ENCODE results near the gene KCP.

KCP gene

DNA sequence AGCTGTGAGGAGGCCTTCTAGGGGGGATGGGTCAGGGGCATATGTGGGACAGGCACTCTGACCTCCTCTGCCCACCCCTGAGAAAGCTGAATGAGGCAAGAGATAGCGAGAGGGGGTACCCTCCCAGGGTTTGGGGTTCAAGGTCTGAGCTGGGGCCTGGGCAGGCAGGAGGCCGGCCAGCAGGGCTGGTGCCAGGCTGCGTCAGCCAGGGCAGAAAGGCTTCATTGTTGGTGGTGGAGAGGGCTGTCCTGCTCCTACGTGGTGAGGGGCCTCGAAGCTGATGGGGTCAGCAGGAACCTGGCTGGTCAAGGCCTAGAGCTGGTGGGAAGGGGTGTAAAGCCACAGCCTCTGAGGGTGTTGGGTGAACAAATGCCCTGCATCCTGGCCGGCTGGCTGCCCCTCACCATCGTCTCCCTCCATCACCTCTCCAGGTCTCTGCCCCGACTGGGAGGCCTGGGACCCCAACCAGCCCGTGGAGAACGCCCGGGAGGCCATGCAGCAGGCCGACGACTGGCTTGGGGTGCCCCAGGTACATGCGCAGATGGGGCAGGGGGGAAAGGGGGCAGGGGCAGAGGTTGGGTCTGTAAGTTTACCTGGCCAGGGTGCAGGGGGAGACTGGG, 73.7 kb downstream of the KCP start:
- DNase-seq = no peak

DNA sequence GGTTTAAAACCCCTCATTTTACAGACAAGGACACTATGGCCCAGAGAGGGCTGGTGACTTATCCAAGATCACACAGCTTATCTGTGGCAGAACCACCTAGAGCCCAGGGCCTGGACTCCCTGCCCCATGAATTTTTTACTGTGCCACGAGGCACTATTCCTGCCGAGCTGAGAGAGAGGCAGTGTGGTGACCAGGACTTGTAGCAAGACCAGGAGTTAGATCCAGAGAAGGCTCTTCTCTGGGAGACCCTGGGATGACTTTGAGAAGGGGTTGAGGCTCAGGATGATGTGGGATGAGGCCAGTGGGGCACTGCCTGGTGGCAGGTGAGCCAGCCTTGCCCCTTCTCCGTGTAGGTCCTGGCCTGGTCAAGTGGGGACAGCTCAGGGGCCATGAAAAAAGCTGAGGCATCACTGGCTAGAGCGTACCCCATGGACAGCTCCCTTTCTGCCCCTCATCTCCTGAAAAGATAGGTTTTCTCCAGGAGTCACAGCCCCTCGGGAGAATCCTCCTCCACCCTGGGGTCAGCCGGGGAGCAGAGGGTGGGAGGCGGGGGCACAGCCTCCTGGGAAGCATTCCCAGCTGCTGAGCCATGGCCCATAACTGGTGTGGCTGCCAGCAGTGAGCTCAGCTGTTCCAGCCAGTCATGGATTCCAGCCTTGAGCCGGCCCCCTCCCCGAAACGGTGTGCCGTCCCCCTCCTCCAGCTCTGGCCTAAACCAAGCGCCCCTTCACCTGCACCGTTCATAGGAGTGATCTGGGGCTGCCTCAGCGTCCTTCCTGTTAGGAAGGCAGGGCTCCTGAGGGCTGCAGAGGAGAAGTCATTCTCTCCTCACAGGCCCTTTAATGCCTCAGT, 74.5 kb downstream of the KCP start:
- DNase-seq = no peak

DNA sequence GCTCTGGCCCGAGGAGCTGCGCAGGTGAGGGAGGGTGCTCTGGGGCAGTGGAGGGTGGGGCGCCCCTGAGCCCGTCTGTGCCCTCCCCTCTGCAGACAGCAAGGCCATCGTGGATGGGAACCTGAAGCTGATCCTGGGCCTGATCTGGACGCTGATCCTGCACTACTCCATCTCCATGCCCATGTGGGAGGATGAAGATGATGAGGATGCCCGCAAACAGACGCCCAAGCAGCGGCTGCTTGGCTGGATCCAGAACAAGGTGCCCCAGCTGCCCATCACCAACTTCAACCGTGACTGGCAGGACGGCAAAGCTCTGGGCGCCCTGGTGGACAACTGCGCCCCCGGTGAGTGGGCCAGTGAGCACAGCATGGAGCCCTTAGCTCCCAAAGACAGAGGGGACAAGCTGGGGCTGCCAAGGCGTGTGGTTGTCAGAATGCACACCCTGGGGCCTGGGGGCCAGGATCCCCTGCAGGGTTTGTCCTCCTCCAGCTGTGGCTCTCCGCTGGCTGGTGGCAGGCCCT, 75.2 kb downstream of the KCP start:
- DNase-seq = no peak

DNA sequence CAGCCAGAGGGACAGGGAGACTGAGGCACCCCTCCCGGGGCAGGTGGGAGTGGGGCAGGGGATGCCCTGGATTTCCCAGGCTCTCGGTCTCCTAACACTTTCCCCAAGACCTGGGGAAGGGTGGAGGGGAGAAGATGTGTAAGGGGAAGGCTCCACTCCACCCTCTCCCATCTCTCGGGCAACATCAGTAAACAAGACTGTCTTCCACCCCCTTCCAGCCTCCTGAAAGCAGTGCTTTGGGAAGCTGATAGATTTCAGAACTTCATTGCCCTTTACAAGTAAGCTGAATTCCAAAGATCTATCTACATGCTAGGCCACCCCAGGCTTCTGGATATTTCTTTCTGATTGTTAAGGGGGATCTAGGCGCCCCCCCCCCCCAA, 76.6 kb downstream of the KCP start:
- DNase-seq = no peak

DNA sequence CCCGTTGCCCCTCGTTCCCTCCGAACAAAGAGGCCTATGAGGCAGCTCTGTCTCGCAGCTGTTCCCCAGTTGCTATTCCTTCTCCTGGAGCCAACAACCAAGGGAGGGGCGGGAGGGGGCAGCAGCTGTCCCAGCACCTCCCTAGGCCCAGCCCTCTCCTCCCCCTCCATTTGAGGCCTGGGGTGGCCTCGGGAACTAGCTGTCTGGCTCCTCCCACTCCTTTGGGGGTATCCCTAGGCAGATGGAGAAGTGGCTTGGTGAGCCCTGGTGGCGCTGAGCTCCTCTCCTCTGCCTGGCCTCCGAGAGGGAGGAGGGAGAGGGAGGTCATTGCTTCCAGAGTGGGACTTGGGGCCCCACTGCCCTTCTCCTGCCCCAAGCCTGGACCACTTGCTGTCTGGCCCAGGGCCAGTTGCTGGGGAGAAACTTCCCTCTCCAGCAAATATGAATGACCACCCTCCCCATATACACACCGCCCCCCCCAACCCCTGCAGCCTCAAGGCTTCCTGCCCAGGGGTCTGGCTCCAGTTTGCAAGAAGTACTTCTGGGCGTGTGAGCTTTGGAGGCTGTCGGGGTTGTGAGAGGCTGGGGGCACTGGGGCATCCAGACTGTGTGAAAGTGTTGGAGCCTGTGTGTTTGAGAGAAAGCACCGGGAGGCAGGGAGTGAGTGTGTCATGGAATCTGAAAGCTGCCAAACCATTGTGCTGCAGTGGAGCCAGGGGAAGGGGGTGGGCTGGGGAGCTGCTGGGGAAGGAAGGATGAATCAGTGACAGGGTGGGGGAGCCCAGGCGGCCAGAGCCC, 77.2 kb downstream of the KCP start:
- peak; percentile 79 for DNase-seq

DNA sequence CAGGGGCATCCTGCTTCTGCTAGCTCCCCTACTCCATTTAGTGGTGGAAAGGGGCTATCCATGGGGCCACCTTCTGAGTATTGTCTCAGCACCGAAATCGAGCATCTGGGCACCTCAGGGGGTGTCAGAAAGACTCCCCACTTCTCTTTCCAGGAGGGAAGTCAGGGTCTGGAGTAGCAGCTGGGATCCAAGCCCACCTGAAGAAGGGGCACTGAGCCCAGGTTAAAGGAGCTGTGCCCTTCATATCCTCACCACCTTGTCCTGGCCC, 77.7 kb downstream of the KCP start:
- no peak for DNase-seq

DNA sequence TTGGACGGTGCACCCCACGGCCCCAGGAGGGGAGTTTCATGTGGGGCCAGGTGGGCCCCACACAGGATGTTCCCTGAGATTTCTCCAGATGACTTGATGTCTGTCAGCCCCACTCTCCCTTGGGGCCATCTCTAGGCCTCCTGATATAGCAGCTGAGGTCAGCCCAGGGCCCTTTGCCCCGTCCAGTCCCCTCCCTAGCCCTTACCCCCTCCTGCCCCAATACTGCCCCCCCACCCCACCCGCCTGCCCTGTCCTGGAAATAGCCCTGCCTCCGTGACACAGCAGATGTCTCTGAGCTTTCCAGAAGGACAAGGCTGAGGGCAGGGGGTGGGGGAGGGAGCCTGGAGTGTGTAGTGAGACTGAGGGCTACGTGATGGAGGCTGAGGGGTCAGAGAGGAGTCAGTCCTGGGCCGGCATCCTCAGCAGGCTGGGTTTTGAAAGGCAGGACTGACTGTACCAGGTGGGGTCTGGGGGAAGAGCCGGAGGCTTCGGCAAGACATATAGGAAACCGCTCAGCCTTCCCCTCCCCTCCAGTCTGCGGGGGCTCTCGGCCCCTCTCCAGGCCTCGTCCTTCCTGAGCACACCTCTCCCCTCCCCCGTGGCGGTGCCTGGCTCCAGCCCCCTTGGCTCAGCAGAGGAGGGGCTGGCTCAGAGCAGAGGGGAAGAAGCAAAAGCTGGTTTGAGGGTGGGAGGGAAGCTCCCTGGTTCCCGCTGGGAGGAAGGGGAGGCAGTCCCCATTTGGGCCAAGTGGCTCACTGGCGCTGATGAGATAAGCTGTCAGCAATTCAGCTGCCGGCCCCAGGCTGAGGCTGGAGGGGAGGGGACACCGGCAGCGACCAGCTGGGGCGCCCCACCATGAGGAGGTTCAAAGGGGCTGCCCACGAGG, 78.3 kb downstream of the KCP start:
- peak; percentile 58 for DNase-seq

DNA sequence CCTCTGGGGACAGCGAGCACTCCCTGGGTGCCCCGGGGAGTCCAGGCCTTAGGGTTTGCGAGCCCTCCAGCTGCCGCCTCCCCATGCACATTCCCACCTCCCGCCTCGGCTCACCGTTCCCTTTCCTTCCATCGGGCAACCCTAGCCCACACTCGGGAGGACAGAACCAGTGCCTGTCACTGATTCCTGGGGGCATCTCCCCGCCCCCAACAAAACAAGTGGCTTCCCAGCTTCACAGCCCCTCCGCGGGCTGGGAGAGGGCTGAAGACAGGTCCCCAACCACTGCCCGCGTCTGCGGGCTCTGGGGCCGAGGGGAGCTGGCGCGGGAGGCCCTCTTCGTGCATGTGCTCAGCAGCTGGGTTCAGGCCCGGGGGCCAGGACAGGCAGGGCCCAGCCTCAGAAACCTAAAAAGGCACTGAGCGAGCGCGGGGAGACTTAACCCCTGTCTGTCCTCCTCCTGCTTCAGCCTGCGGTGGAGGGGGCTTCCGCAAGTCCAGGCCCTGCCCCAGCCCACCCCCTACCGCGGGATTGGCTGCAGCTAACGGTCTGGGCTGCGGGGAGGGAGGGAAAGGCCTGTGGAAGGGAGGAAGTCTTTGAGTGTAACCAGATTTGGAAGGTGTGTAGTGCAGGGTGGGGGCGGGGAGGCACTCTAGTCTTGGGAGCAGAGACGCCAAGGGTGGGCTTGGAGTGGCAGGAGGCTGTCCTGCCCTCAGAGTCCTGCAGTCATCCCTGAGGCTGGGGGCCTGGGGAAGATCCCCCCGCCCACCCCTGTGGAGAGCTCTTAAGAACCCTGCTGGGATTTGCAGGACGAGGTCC, 79.1 kb downstream of the KCP start:
- DNase-seq = no peak

DNA sequence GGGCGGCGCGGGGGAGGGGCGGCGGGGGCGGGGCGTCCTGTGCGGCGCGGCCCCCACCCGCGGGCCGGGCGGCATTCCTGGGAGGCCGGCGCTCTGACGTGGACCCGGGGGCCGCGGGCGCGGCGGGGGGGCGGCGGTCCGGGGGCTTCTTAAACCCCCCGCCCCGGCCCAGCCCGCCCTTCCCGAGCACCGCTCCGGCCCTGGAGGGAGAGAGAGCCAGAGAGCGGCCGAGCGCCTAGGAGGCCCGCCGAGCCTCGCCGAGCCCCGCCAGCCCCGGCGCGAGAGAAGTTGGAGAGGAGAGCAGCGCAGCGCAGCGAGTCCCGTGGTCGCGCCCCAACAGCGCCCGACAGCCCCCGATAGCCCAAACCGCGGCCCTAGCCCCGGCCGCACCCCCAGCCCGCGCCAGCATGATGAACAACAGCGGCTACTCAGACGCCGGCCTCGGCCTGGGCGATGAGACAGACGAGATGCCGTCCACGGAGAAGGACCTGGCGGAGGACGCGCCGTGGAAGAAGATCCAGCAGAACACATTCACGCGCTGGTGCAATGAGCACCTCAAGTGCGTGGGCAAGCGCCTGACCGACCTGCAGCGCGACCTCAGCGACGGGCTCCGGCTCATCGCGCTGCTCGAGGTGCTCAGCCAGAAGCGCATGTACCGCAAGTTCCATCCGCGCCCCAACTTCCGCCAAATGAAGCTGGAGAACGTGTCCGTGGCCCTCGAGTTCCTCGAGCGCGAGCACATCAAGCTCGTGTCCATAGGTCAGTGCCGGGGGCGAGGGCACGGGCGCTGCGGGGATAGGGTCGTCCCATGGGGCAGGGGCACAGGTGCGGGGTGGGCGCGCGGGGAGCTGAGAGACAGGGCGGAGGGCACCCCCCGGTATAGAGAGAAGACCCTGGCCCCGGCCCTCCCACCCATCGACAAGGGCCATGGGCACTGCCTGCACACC, 80.0 kb downstream of the KCP start, which contains the start of gene FLNC:
TSS of gene FLNC (plus strand) at position 176 of the 947 bp plus-strand sequence. CDS start at position 408, 232 bp downstream.
- DNase-seq = no peak

DNA sequence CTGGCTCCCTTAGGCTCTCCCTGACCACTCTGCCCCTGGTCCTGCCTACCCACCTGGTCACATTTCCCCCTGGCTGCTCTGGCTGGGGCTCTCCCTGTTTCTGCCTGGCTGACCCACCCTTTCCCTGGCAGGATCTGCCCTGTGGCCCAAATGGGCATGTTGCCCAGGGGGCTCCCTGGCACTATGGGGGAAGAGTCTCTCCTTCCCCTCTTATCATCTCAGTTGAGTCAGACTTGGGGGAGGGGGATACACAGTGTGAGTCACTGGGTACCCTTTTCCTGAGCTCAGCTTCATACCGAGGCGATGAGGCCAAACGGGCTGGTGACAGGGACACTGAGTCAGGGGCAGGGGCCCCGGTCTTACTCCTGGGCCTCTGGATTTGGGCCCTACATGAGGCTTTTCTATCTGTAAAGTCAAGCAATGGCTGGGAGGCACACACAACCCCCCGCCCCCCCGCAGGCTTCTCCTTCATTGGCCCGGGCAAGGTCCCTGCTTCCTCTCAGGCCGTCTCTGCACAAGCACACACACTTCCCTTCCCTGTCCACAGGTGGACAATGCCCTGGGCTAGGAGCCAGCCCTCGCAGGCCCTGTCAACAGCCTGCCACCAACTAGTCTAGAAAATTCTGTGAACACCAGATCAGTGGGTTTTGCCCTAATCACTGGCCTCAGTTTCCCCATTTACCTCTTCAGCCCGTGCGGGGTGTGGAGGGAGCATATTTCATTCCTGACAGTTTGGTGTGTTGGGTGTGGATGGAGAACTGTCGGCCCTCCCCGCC, 80.9 kb downstream of the KCP start:
- no peak for DNase-seq

DNA sequence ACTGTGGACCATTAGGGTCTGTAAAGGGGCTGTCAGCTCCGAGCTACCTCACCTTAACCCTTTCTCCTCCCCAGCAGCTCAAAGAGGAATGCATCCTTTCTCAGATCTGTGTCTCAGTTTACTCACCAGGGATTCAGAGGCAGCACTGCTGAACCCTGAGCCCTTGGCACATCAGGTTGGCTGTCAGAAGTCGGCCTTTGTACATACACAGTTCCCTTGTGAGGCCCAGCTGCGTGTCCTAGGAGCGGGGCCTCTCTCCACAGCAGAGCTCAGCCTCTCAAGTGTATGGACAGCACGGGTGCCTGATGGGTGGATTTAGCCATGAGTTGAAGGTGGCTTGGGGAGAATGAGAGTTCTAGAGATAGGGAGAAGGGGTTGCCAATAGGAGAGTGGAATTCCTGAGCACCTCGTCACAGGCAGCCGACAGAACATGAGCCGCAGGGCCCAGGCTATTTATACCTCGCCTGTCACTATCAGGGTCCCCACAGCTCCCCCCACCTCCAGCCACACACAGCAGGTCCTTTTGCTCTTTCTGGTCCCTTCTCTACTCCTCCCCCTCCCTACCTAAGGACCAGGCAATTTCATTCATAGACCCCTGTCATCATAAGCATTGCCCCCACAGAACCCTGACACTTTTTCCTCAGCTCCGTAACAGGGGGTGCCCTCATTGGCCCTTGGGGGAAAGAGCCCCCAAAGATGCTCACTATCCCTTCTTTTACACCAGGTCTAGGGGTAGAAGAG, 82.4 kb downstream of the KCP start:
- DNase-seq = no peak

DNA sequence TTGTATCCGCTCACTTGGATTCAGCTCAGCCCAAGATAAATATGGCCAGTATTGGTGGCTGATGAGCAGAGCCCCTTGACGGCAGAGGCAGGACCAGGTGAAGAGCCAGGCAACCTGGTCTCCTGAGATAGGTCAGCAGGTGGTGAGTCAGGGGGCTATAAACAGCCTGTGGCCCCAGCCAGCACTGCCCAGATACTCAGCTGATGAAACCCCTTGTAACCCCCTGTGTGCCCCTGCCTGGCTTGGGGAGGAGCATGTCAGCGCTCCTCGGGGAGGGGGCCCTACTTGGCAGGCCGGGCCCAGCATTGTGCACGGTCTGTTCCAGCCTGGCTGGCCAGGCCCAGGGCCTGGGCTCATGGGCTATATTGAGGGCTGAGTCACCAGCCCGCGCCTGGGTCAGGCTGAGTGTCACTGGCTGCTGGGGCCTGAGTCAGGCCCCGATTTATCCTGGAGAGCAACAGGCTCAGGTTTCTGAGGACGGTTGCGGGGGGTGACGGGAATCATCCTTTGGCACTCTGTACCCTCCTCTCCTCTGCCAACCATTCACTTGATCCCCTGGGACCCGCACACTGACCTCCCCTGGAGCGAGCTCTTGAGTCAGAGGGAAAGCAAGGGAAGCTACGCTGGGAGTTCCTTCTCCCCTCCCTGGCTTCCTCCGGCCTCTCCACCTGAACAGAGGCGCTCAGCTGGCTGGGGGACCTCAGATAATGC, 83.1 kb downstream of the KCP start:
- no peak for DNase-seq

DNA sequence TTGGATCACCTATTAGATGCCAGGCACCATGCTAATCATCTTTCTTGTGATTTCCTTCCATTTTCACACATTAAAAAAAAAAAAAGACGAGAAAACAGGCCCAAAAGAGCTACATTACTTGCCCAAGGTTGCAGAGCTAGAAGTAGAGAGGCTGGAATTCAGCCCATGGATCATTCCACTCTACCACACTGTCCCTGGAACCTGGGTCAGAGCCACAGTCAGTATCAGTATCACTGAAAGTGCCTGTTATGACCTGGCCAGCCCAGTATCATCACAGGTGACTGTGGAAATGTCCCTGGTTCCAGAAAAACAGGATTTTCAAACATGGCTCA, 83.6 kb downstream of the KCP start:
- no peak for DNase-seq

All from NCI-H1694 treated with DMSO at 0.1 percent for 48 hours (cell line).